Measurements from ENCODE around the gene ATG4C. TPM values are rescaled to one million over a fixed set of nuclear protein-coding genes. Genes with fewer than 3 reads are reported as not detected.

The ATG4C gene
- total RNA-seq, 1 experiment from 2014 or later: 13.8 TPM

GRCh38 chr1:62796221-62796620, 12.3 kb downstream of the ATG4C start:
- CTCF ChIA-PET: no interaction called here
- no peak for TF ChIP-seq EZH2 (IDR thresholded peaks at IDR 0.05; ENCODE audit: low read depth)
- no peak for TF ChIP-seq CTCF (conservative IDR thresholded peaks at IDR 0.05)
- no peak for DNase-seq
- intact Hi-C loops (cut with micrococcal nuclease; ENCODE audit: unreplicated experiment): no loop called here
- H3K9me2 ChIP-seq (ENCODE audit: insufficient read depth): no peaks in the 10 kb centered on the region
- POLR2A ChIA-PET (ENCODE audit: unreplicated experiment): no interaction called here
- no peaks in the 10 kb centered on the region for H3K4me1 ChIP-seq (replicated peaks; ENCODE audit: insufficient read depth)
- no peaks in the 10 kb centered on the region for H3K79me2 ChIP-seq (ENCODE audit: low read depth)
- H3F3A ChIP-seq (ENCODE audit: insufficient read depth, low read depth): no peaks in the 10 kb centered on the region
- no peak overlapping the region for H3K4me2 ChIP-seq
- no peaks in the 10 kb centered on the region for H3K27me3 ChIP-seq (ENCODE audit: insufficient read depth, low read depth)
- no peak overlapping the region for H3K4me3 ChIP-seq
- no peak overlapping the region for H3K27ac ChIP-seq
- H3K9me3 ChIP-seq (ENCODE audit: insufficient read depth, low read depth): no peaks in the 10 kb centered on the region
- no peaks in the 10 kb centered on the region for H3K36me3 ChIP-seq (ENCODE audit: low read depth)
- H2AFZ ChIP-seq: no peak overlapping the region
- BruUV-seq (replicated peaks): no TSS peak
- H4K20me1 ChIP-seq (ENCODE audit: insufficient read depth): peaks cover 3% of the 10 kb centered on the region; the same call in 1 of the 2 replicates

DNA sequence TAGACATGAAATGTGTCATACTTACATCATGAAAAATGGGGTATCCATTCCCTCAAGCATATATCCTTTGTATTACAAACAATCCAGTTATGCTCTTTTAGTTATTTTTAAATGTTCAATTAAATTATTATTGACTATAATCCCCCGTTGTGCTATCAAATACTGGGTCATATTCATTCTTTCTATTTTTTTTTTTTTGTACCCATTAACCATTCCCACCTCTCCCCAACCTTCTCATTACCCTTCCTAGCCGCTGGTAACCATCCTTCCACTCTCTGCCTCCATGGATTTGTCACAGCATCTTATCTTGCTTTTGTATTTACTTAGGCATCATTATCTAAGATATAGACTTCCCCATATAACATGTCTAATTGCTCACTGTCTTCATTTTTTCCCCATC, 15.8 kb downstream of the ATG4C start:
- H3K27ac ChIP-seq: no peak overlapping the region
- H3K79me2 ChIP-seq (ENCODE audit: low read depth): no peaks in the 10 kb centered on the region
- intact Hi-C loops (cut with micrococcal nuclease; ENCODE audit: unreplicated experiment): no loop called here
- no peaks in the 10 kb centered on the region for H3F3A ChIP-seq (ENCODE audit: insufficient read depth, low read depth)
- no peaks in the 10 kb centered on the region for H4K20me1 ChIP-seq (ENCODE audit: insufficient read depth)
- H3K27me3 ChIP-seq (ENCODE audit: insufficient read depth, low read depth): no peaks in the 10 kb centered on the region
- H3K4me2 ChIP-seq: no peak overlapping the region
- ChIA-PET POLR2A (ENCODE audit: unreplicated experiment) (no interaction called here), CTCF (no interaction called here)
- no peaks in the 10 kb centered on the region for H3K9me2 ChIP-seq (ENCODE audit: insufficient read depth)
- no peak for DNase-seq
- no TSS peak for BruUV-seq (replicated peaks)
- no peak overlapping the region for H2AFZ ChIP-seq
- no peak for TF ChIP-seq EZH2 (IDR thresholded peaks at IDR 0.05; ENCODE audit: low read depth)
- TF ChIP-seq CTCF (conservative IDR thresholded peaks at IDR 0.05): no peak
- H3K4me3 ChIP-seq: no peak overlapping the region
- H3K9me3 ChIP-seq (ENCODE audit: insufficient read depth, low read depth): no peaks in the 10 kb centered on the region
- no peaks in the 10 kb centered on the region for H3K36me3 ChIP-seq (ENCODE audit: low read depth)
- H3K4me1 ChIP-seq (replicated peaks; ENCODE audit: insufficient read depth): no peaks in the 10 kb centered on the region

DNA sequence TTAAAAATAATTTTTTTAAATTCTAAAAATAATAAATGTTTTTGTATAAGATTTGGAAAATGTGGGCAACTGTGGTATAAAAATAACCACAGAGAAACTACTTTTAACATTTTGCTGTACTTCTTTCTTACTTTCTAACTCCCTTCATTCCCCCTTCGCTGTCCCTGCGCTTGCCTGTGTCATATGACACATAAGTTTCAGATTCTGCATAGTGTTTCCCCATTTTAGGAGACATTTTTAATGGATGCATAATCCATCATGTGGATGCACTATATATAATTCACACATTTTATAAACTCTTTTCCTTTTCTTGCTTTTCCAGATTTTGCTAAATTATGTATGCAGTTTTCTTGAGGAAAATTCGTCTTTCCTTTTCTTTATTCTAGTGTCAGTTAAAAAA, 16.3 kb downstream of the ATG4C start:
- H3F3A ChIP-seq (ENCODE audit: insufficient read depth, low read depth): no peaks in the 10 kb centered on the region
- H3K79me2 ChIP-seq (ENCODE audit: low read depth): no peaks in the 10 kb centered on the region
- intact Hi-C loops (cut with micrococcal nuclease; ENCODE audit: unreplicated experiment): no loop called here
- POLR2A ChIA-PET (ENCODE audit: unreplicated experiment): no interaction called here
- DNase-seq: no peak
- H3K9me3 ChIP-seq (ENCODE audit: insufficient read depth, low read depth): no peaks in the 10 kb centered on the region
- TF ChIP-seq EZH2 (IDR thresholded peaks at IDR 0.05; ENCODE audit: low read depth): no peak
- TF ChIP-seq CTCF (conservative IDR thresholded peaks at IDR 0.05): no peak
- H2AFZ ChIP-seq: no peak overlapping the region
- no peaks in the 10 kb centered on the region for H3K4me1 ChIP-seq (replicated peaks; ENCODE audit: insufficient read depth)
- no peaks in the 10 kb centered on the region for H3K27me3 ChIP-seq (ENCODE audit: insufficient read depth, low read depth)
- CTCF ChIA-PET: no interaction called here
- no peaks in the 10 kb centered on the region for H4K20me1 ChIP-seq (ENCODE audit: insufficient read depth)
- H3K4me2 ChIP-seq: no peak overlapping the region
- no peaks in the 10 kb centered on the region for H3K9me2 ChIP-seq (ENCODE audit: insufficient read depth)
- BruUV-seq (replicated peaks): no TSS peak
- H3K36me3 ChIP-seq (ENCODE audit: low read depth): no peaks in the 10 kb centered on the region
- no peak overlapping the region for H3K27ac ChIP-seq
- no peak overlapping the region for H3K4me3 ChIP-seq

Data from PC-9 (cell line).